GM10248 (cell line): Measurements from ENCODE around the gene CLDN7.
A peak's percentile ranks its signal among the peaks of the same experiment; 100 is the strongest.

Source experiments
- CTCF ChIA-PET: fragments of 300-600 bp; sonication (Branson Sonifier 250); formaldehyde crosslinking; extraction: SDS; loops from one replicate; lab custom pipeline; 2021; ENCODE audit warnings: antibody characterized with exemption; lab: Yijun Ruan, JAX
- POLR2A ChIA-PET: fragments of 350-650 bp; sonication (Branson Sonifier 250); formaldehyde crosslinking; extraction: SDS; loops from one replicate; lab custom pipeline; 2020; ENCODE audit warnings: antibody characterized with exemption; lab: Yijun Ruan, JAX
- DNase-seq: peaks from one replicate; pipeline ENCODE4 v3.0.0; 2012; ENCODE audit errors: extremely low spot score
- TF ChIP-seq, protein P1 (sequence below): IDR thresholded peaks from 2 replicates; pipeline ENCODE4 v1.5.1; 2012; ENCODE audit warnings: mild to moderate bottlenecking, low read depth; ENCODE audit errors: extremely low read depth, missing control alignments, control extremely low read depth

CLDN7 gene

GRCh38 chr17:7306911-7307685 lies 44.8 kb upstream of the CLDN7 start, which contains the start of gene EIF5A:
EIF5A (plus strand) TSS chr17:7307628; CDS start chr17:7309636, 2,008 bp downstream.
- DNase-seq: peak; percentile 97
- TF ChIP-seq, protein P1, sequence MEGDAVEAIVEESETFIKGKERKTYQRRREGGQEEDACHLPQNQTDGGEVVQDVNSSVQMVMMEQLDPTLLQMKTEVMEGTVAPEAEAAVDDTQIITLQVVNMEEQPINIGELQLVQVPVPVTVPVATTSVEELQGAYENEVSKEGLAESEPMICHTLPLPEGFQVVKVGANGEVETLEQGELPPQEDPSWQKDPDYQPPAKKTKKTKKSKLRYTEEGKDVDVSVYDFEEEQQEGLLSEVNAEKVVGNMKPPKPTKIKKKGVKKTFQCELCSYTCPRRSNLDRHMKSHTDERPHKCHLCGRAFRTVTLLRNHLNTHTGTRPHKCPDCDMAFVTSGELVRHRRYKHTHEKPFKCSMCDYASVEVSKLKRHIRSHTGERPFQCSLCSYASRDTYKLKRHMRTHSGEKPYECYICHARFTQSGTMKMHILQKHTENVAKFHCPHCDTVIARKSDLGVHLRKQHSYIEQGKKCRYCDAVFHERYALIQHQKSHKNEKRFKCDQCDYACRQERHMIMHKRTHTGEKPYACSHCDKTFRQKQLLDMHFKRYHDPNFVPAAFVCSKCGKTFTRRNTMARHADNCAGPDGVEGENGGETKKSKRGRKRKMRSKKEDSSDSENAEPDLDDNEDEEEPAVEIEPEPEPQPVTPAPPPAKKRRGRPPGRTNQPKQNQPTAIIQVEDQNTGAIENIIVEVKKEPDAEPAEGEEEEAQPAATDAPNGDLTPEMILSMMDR: no peak
- ChIA-PET CTCF (no interaction called here), POLR2A (no interaction called here)

DNA sequence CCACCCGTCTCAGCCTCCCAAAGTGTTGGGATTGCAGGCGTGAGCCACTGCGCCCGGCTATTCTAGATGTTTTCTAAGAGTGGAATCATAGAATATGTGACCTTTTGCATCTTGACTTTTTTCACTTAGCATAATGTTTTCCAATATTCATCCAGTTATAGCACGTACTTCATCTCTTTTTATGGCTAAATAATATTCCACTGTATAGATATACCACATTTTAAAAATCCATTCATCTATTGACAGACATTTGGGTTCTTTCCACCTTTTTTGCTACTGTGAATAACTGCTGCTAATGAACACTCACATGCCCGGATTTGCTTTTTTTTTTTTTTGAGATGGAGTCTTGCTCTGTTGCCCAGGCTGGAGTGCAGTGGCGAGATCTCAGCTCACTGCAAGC lies 41.9 kb upstream of the CLDN7 start:
- no peak for DNase-seq
- CTCF ChIA-PET: interaction anchor here (1.6 to 2.4 kb wide), 3 partner anchors 8 to 23 kb away, joined by 3 to 19 read pairs (median 4); partner anchors contain the start of gene SLC2A4
- POLR2A ChIA-PET: no interaction called here
- TF ChIP-seq, protein P1: no peak

DNA sequence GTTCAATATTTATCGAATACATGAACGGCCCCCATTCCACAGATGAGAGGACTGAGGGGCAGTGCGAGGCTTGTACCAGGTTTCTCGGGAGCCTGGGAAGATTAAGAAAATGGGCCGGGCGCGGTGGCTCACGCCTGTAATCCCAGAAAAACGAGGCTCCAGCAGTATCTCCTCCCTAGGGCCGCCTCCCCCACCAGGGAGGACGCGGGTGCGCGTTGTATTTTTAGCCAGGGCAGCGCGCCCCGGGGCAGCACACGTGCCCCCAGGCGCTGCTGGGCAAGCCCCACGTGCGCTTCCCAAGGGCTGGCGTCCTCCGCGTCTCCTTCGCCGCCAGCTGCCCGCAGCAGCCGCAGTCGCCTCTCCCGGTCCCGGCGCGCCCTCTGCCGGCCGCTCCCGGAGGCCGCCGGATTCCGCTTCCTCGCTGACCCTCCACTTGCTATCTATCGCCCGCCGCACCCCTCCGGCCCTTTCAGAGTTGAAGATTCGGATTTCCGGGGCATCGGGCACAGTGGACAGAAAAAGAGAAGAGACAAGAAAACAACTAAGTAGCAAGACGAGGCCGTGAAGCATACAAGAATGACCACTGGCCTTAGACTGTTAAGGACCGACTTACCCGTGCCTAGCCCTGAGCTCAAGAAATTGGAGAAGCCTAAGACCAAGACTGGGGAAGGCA lies 34.0 kb upstream of the CLDN7 start:
- ChIA-PET POLR2A (no interaction called here), CTCF (interaction anchor here (0.7 to 2.2 kb wide), 44 partner anchors 9 to 636 kb away, joined by 3 to 80 read pairs (median 4); partner anchors contain the start of genes ACADVL, ACAP1, CLDN7 and CTDNEP1)
- peak; percentile 87 for DNase-seq
- TF ChIP-seq, protein P1: peak; percentile 93

DNA sequence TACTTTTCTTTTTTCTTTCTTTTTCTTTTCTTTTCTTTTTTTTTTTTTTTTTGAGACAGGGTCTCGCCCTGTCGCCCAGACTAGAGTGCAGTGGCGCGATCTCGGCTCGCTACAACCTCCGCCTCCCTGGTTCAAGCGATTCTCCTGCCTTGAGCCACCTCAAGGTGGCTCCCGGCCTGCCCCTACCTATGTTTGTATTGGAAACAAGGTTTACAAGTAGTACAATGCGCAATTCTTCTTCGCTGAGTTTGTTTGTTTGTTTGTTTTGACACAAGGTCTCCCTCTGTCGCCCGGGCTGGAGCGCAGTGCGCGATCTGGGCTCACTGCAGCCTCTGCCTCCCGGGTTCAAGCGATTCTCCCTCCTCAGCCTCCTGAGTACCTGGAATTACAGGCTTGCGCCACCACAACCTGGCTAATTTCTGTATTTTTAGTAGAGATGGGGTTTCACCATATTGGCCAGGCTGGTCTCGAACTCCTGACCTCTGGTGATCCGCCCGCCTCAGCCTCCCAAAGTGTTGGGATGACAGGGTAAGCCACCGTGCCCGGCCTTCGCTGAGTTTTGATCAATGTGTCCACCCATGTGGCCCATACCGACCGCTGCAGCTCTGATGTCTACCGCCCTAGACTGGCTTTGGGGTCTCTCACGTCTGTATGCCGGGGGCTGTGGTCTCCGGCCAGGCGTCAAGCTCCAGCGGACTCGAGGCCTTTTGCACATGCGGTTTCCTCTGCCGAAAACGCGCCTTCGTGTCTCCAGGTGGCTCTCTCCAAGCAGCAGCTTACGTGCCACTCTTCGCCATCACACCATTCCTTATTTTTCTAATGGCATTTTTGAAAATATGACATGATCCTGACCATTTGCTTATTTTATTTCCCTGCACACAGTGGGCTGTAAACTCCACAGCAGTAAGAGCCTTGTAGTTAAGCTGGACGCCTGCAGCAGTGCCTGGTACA lies 33.2 kb upstream of the CLDN7 start:
- no peak for DNase-seq
- CTCF ChIA-PET: interaction anchor here (0.9 to 2.2 kb wide), 36 partner anchors 10 to 637 kb away, joined by 3 to 80 read pairs (median 5); partner anchors contain the start of genes ACADVL, CLDN7, CTDNEP1 and DLG4
- TF ChIP-seq, protein P1: no peak
- POLR2A ChIA-PET: no interaction called here

GRCh38 chr17:7294614-7295153 lies 32.4 kb upstream of the CLDN7 start, which contains the start of gene YBX2:
YBX2 (minus strand) TSS chr17:7294639; CDS start chr17:7294500, 139 bp downstream.
- ChIA-PET CTCF (no interaction called here), POLR2A (no interaction called here)
- TF ChIP-seq, protein P1: no peak
- peak; percentile 86 for DNase-seq
